HG02759 (cell line): ENCODE data around the gene TLCD3A.

Experiments used
- ATAC-seq: cut with Tn5 transposase; IDR thresholded peaks from one replicate; pipeline ENCODE4 v1.9.1; 2021; ENCODE audit warnings: mild to moderate bottlenecking, moderate library complexity; ENCODE audit not compliant: unreplicated experiment

Gene TLCD3A

GRCh38 chr17:705863-706262, 26.5 kb upstream of the TLCD3A start:
- ATAC-seq, result no peak

GRCh38 chr17:708132-708531, 24.3 kb upstream of the TLCD3A start:
- no peak for ATAC-seq

- ATAC-seq, result no peak
Measured at GRCh38 chr17:718075-718474, 14.3 kb upstream of the TLCD3A start.

- no peak for ATAC-seq
Measured at GRCh38 chr17:720706-721539, 11.5 kb upstream of the TLCD3A start.

GRCh38 chr17:721540-721937, 10.9 kb upstream of the TLCD3A start:
- no peak for ATAC-seq

GRCh38 chr17:725084-725483, 7.3 kb upstream of the TLCD3A start:
- no peak for ATAC-seq

GRCh38 chr17:725746-726145, 6.7 kb upstream of the TLCD3A start:
- no peak for ATAC-seq

- no peak for ATAC-seq
Measured at GRCh38 chr17:726271-726919, 6.0 kb upstream of the TLCD3A start.

- no peak for ATAC-seq
Measured at GRCh38 chr17:728911-729310, 3.5 kb upstream of the TLCD3A start.

- peak; percentile 21 for ATAC-seq
Measured at GRCh38 chr17:731644-732066, 741 bp upstream of the TLCD3A start.

GRCh38 chr17:732902-733720, 715 bp downstream of the TLCD3A start:
- ATAC-seq, result peak; percentile 53

- no peak for ATAC-seq
Measured at GRCh38 chr17:733743-734142, 1.3 kb downstream of the TLCD3A start.

GRCh38 chr17:737561-738113, 5.2 kb downstream of the TLCD3A start:
- ATAC-seq, result no peak

GRCh38 chr17:740240-741017, 8.0 kb downstream of the TLCD3A start:
- ATAC-seq, result peak; percentile 86

GRCh38 chr17:742147-742793, 9.9 kb downstream of the TLCD3A start:
- no peak for ATAC-seq

GRCh38 chr17:743139-743538, 10.7 kb downstream of the TLCD3A start:
- ATAC-seq, result no peak

- ATAC-seq, result no peak
Measured at GRCh38 chr17:744937-745336, 12.5 kb downstream of the TLCD3A start.

- no peak for ATAC-seq
Measured at GRCh38 chr17:745406-745805, 13.0 kb downstream of the TLCD3A start.

GRCh38 chr17:746181-746580, 13.8 kb downstream of the TLCD3A start:
- ATAC-seq, result no peak
